GM19043 (cell line): ENCODE data around the gene ZNF594.
"Not testable (repeated sequence)": the region's sequence is repeated elsewhere in the genome, so short reads cannot be mapped to it uniquely, and the experiment has no call there.

Experiments used
- ATAC-seq: cut with Tn5 transposase; IDR thresholded peaks from one replicate; pipeline ENCODE4 v1.9.1; 2021; ENCODE audit warnings: low read depth; ENCODE audit not compliant: unreplicated experiment

Gene ZNF594

DNA sequence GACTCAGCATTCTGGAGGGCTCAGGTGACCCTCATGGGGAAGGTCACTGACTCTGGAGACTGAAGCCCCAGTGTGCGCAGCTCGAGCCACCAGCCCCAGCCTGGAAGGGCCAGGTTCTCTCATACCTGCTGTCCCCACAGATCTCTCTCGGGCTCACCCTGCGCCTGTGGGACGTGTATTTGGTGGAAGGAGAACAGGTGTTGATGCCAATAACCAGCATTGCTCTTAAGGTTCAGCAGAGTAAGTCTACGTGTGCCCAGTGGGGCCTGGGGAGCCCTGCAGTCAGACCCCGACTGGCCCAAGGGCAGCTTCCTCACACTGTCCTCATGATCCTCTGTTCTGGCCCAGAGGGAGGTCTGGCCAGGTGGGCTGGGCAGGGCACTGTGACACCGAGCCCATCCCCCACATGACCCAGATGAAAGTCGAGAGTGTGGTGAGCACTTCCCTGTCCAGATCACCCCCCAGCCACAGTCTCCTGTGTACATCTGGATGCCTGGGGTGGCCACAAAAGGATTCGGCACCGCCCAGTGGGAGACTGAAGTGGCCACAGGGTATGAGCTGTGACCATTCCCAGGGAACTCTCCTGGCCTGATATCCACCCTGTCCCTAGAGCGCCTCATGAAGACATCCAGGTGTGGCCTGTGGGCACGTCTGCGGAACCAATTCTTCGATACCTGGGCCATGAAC lies 54.0 kb downstream of the ZNF594 start:
- not testable (repeated sequence) for ATAC-seq

- ATAC-seq, result not testable (repeated sequence)
These were observed 54.9 kb downstream of the ZNF594 start for GRCh38 chr17:5136580-5137412.

DNA sequence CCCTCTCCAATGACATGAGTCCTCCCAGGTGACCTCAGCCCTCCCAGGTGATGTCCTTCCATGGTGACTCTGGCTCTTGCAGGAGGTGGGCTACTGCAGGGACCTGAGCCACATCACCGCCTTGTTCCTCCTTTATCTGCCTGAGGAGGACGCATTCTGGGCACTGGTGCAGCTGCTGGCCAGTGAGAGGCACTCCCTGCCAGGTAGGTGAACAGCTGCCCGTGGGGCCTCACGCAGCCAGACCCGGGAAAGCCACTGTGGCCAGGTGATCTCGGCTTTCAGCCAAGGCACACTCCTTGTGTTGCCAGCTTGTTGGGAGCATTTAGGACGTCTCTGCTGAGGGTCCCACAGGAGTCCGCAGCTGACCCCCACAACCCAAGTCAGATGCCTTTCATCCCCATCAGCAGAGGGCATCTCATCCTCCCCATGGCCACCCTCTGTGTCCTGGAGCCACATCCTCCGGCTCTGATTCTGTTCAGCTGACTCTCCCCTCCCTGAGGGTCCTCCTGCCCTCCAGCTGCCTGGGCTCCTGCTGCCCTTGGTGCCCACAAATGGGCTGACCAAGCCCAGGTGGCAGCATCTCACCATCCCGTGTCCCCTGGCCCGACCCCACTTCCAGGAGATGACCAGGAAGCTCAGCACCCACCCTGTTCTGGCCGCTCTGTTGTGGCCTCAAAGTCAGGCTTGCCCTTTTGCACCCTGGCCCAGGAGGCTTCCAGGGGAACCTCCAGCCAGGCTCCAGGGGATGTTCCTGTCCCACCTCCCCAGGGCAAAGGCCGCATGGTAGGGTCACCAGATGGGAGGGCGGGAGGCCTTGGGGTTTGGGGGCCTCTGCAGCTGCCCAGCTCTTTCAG lies 55.7 kb downstream of the ZNF594 start:
- no peak for ATAC-seq

DNA sequence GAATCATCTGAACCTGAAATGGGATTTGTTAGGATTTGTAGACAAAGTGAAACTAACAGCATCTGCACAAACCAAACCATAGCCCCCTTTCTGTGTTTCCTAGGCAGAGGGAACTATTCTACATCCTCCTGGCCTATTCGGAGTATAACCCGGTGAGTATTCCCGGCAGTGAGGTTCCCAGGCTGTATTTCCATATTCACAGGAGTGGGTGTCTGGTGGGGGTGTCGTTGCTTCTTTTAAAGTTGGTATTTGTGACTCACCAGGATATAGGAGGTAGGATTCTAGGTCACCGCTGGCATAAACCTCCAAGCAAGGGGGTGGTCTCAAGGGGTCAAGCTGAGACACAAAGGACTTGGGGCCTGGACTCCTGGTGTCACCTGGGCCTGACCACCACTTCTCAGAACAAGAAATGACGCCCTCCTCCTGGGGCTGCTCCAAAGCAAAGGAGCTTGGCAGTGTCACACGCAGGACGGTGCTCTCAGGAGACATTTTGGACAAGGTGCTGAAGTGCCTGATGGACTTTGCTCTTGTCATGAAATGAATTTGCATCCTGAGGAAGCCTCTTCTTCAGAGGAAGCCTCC lies 56.4 kb downstream of the ZNF594 start:
- not testable (repeated sequence) for ATAC-seq

GRCh38 chr17:5134571-5134970 lies 57.1 kb downstream of the ZNF594 start:
- not testable (repeated sequence) for ATAC-seq

GRCh38 chr17:5133961-5134360 lies 57.7 kb downstream of the ZNF594 start:
- ATAC-seq, result not testable (repeated sequence)

DNA sequence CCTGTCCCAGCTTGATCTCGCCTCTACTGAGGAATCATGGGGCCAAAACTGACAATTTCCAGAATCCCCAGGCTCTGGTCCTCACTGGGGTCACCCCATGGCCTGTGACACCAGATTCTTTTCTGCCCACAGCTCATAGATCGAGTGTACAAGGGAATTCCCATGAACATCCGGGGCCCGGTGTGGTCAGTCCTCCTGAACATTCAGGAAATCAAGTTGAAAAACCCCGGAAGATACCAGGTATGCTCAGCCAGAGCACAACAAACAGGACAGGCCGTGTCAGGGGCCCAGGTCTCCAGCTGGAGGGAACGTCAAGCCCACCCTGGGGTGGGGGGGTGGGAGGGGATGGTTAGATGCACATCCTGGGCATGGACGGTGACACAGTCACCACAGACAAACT lies 58.4 kb downstream of the ZNF594 start:
- ATAC-seq, result no peak

GRCh38 chr17:5132503-5133225 lies 59.0 kb downstream of the ZNF594 start:
- not testable (repeated sequence) for ATAC-seq

DNA sequence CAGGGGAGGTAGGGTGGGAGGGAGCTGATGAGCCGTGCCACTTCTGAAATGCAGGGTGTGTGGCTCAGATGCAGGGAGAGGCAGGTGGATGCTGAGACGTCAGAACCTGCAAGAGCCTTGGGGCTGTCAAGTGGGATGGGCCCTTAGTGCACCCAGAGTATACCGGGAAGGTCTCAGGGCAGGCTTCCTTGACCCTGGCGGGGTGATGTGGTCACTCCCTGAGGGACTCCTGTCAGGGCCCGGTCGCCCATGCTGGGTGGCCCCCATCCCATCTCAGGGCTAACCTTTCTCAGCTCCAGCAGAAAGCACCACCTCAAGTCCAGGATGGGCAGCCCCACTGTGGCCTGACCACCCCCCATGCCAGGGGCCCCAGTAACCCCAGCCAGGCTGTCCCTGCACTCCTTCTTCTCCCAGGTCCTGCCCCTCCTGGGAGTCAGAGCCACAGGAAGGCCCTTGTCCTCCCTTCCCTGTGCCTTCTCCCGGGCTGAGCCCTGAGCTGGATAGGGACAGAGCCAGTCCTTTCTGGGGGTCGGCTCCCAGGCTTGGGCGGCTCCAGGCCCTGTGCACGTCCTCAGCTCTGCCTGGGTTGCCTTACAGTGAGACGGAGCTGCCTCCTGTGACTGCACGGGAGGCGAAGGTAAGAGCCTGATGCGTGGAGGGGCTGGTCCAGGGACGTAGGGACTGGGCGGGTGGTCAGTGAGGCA lies 59.7 kb downstream of the ZNF594 start:
- not testable (repeated sequence) for ATAC-seq

DNA sequence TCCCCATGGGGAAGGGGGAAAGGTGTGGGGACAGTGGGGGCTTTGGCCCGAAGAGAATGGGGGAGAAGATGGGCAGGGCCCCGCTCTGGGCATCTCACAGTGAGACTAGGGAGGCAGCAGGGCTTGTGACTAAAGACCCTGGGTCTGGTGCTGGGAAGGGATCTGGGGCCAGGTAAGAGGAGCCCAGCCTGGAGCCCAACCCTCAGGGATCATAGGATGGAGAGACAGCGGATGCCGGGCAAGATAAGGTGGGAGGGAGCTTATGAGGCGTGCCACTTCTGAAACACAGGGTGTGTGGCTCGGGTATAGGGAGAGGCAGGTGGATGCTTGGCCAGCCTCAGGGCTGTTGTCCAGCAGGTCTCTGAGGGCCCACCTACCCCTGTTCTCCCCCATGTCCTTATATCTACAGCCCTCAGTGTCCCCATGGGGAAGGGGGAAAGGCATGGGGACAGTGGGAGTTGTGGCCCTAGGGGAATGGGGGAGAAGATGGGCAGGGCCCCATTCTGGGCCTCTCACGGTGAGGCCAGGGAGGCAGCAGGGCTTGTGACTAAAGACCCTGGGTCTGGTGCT lies 60.4 kb downstream of the ZNF594 start:
- no peak for ATAC-seq

DNA sequence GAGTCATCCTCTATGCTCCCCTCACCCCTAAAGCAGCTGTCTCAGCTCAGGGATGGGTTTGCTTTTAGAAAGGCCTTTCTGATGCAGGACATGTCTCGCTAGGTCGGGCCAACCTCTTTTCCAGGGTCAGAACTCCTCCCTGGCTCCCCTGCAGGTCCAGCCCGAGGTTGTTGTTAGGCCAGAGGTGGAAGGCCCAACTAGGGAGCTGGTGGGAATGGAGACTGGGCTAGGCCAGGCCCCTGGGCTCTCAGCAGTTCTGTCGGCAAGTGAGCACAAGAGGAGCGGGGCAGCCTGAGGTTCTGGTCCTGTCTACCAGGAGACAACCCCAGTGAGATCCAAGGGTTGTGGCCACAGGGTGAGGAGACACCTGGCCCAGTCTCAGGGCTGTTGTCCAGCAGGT lies 61.0 kb downstream of the ZNF594 start:
- ATAC-seq, result not testable (repeated sequence)

DNA sequence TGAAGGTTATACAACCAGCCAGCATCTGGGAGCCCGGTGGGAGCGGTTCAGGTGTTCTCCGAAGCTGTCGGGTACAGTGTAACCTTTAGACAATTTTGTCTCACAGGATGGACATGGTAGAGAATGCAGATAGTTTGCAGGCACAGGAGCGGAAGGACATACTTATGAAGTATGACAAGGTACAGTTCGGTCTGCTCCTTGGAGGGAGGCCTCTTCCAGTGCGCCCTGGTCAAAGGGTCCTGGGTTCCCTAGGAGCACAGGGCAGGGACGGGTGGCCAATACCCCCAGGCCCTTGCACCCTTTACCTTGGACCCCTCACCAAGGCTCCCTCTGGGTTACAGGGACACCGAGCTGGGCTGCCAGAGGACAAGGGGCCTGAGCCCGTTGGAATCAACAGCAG lies 61.4 kb downstream of the ZNF594 start:
- not testable (repeated sequence) for ATAC-seq

- ATAC-seq, result not testable (repeated sequence)
These were observed 61.9 kb downstream of the ZNF594 start for GRCh38 chr17:5129770-5130169.
